Heart left ventricle (tissue), 13 donors: ENCODE results near the gene LTB.

Experiments used
- POLR2A ChIP-seq, 2 donors: fragments of 450-650 bp; IDR thresholded peaks; one replicate each; pipeline ENCODE4 v1.6.1; 2017; ENCODE audit warnings: antibody characterized with exemption in 2 of 2, mild to moderate bottlenecking in 2 of 2, moderate library complexity in 2 of 2
- TF ChIP-seq, protein P1 (sequence below), 12 donors: fragments of 200-600 bp; sonication (generic) in 4 of 12; IDR thresholded peaks; one replicate each; pipeline versions ENCODE4 v1.5.0 to v1.8.0; 2018 to 2022; ENCODE audit warnings: antibody characterized with exemption in 12 of 12, mild to moderate bottlenecking in 5 of 12
- donor health status: ischemic (EF 13 %, LVEDD 7.1; RV severe dilation, severe dysfunction).
- donor health status: DM: no; HTN: yes; CAD: no.
- donor health status: DM: no; HTN: no; CAD: no.
- donor health status: ischemic (EF 25% LVEDD 6.9; RV normal size, moderate dysfunction).
- donor health status: ischemic (EF 25% LVEDD 5.7; RV mildly dilated, moderate dysfunction).
- donor health status: ischemic (EF 35%, LVEDD 5.7; RV mildly dilated, moderate dysfunction).
- donor health status: nonischemic (EF 11% LVEDD 7.7; RV severe dilation, severe dysfunction).
- donor health status: DM: yes; HTN: yes; CAD: no.
- donor health status: PGD.
- donor health status: ischemic (EF 29% LVEDD 5.4; RV normal size, mild dysfunction).
- donor health status: nonischemic (EF 23%, LVEDD 6.1; RV moderate dilation, normal function).

DNA sequence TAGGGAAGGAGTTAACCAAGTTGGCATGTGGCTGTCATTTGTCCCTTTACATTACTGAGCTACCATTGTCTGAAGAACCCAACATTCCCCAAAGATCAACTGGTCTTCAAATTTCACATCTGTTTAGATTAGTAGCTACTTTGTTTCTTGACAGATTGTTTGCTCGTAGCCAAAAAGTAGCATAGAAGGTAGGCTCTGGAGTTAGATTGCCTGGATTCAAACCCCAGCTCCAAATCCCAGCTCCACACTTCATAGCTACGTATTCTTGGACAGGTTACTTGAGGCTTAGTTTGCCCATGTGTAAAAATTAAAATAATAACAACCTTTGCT is 33.7 kb downstream of the LTB start:
- TF ChIP-seq, protein P1, sequence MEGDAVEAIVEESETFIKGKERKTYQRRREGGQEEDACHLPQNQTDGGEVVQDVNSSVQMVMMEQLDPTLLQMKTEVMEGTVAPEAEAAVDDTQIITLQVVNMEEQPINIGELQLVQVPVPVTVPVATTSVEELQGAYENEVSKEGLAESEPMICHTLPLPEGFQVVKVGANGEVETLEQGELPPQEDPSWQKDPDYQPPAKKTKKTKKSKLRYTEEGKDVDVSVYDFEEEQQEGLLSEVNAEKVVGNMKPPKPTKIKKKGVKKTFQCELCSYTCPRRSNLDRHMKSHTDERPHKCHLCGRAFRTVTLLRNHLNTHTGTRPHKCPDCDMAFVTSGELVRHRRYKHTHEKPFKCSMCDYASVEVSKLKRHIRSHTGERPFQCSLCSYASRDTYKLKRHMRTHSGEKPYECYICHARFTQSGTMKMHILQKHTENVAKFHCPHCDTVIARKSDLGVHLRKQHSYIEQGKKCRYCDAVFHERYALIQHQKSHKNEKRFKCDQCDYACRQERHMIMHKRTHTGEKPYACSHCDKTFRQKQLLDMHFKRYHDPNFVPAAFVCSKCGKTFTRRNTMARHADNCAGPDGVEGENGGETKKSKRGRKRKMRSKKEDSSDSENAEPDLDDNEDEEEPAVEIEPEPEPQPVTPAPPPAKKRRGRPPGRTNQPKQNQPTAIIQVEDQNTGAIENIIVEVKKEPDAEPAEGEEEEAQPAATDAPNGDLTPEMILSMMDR (IDR thresholded peaks at IDR 0.05): no peak
- no peak for TF ChIP-seq POLR2A (IDR thresholded peaks at IDR 0.05)
